H1 (cell line): ENCODE results near the gene ST6GALNAC4.

ENCODE experiments used
- CEBPB ChIP-seq: IDR thresholded peaks from 2 replicates; pipeline ENCODE4 v1.6.1; 2012; ENCODE audit warnings: low read depth, low read length
- CREB1 ChIP-seq: IDR thresholded peaks from 2 replicates; pipeline ENCODE4 v1.6.1; 2012; ENCODE audit warnings: inconsistent platforms
- NRF1 ChIP-seq: IDR thresholded peaks from 2 replicates; pipeline ENCODE4 v1.6.1; 2011; ENCODE audit warnings: mild to moderate bottlenecking, low read depth, low read length, improper control_type of control experiment
- POLR2A ChIP-seq, 2 experiments: IDR thresholded peaks; 1 replicate in 1 of 2; 2 replicates in 1 of 2; pipeline ENCODE4 v1.6.1; 2011; ENCODE audit warnings: low read depth in 2 of 2, low read length in 2 of 2, mild to moderate bottlenecking in 2 of 2; ENCODE audit errors: control extremely low read depth in 1 of 2
- POLR2AphosphoS5 ChIP-seq: IDR thresholded peaks from 2 replicates; pipeline ENCODE4 v1.6.1; 2011; ENCODE audit warnings: low read depth, low read length
- RXRA ChIP-seq: IDR thresholded peaks from 2 replicates; pipeline ENCODE4 v1.6.1; 2011; ENCODE audit warnings: low read depth, mild to moderate bottlenecking, low read length, moderate library complexity; ENCODE audit not compliant: insufficient read depth
- SIX5 ChIP-seq: IDR thresholded peaks from 2 replicates; pipeline ENCODE4 v1.6.1; 2011; ENCODE audit warnings: mild to moderate bottlenecking, low read depth, low read length
- TF ChIP-seq, protein P1 (sequence below), 3 experiments: IDR thresholded peaks; 1 replicate in 2 of 3; 2 replicates in 1 of 3; pipeline versions ENCODE4 v1.5.1 to v1.6.1; 2011; ENCODE audit warnings: low read length in 3 of 3, mild to moderate bottlenecking in 3 of 3, inconsistent platforms in 2 of 3, low read depth in 1 of 3, moderate library complexity in 1 of 3; ENCODE audit not compliant: insufficient read depth in 1 of 3; ENCODE audit errors: control extremely low read depth in 1 of 3
- TF ChIP-seq, protein P2 (sequence below): fragments of 300-600 bp; sonication (generic); IDR thresholded peaks from 2 replicates; pipeline ENCODE4 v1.7.1; 2012; ENCODE audit warnings: low read length, moderate library complexity, mild to moderate bottlenecking, inconsistent platforms; ENCODE audit not compliant: insufficient replicate concordance

DNA sequence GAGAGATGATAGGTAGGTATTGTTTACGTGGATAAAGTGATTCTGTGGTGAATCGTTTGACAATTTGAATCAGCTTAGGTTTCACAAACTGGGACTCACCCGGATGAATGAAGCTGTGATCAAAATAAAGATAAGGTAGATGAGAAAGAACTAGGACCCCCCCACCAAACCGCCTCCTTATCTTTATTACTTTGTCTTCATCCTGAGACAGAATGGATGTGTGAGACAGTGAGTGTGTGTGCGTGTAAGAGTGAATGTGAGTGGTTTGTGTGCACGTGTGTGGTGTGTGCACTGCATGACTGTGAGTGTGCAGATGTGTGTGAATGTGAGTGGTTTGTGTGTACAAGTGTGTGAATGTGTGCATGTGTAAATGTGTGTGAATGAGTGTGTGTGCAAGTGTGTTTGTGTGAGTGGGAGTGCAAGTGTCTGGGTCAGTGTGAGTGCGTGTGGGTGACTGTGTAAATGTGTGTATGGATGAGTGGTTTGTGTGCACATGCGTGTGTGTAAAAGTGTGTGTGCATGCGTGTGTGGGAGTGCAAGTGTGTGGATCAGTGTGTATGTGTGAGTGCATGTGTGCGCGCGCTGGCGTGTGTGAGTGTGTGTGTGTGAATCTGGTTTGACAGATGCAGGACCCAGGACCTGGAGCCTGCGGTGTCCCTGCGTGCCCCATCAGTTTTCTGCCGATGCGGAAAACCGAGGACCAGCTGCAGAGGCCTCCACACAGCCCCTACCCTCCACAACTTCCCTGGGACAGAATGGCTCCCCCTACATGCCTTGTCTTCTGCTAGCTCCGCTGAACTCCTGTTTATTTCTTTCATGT lies 51.0 kb downstream of the ST6GALNAC4 start:
- TF ChIP-seq POLR2AphosphoS5 (no peak), NRF1 (no peak), POLR2A (IDR thresholded peaks at IDR 0.05; ENCODE audit: control extremely low read depth in 1 of 2, low read depth in 2 of 2, low read length in 2 of 2) (no peak), CEBPB (no peak), RXRA (no peak), SIX5 (no peak), CREB1 (no peak)
- TF ChIP-seq, protein P1, sequence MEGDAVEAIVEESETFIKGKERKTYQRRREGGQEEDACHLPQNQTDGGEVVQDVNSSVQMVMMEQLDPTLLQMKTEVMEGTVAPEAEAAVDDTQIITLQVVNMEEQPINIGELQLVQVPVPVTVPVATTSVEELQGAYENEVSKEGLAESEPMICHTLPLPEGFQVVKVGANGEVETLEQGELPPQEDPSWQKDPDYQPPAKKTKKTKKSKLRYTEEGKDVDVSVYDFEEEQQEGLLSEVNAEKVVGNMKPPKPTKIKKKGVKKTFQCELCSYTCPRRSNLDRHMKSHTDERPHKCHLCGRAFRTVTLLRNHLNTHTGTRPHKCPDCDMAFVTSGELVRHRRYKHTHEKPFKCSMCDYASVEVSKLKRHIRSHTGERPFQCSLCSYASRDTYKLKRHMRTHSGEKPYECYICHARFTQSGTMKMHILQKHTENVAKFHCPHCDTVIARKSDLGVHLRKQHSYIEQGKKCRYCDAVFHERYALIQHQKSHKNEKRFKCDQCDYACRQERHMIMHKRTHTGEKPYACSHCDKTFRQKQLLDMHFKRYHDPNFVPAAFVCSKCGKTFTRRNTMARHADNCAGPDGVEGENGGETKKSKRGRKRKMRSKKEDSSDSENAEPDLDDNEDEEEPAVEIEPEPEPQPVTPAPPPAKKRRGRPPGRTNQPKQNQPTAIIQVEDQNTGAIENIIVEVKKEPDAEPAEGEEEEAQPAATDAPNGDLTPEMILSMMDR (IDR thresholded peaks at IDR 0.05; ENCODE audit: control extremely low read depth in 1 of 3, insufficient read depth in 1 of 3, low read depth in 1 of 3, low read length in 3 of 3), result no peak
- TF ChIP-seq, protein P2, sequence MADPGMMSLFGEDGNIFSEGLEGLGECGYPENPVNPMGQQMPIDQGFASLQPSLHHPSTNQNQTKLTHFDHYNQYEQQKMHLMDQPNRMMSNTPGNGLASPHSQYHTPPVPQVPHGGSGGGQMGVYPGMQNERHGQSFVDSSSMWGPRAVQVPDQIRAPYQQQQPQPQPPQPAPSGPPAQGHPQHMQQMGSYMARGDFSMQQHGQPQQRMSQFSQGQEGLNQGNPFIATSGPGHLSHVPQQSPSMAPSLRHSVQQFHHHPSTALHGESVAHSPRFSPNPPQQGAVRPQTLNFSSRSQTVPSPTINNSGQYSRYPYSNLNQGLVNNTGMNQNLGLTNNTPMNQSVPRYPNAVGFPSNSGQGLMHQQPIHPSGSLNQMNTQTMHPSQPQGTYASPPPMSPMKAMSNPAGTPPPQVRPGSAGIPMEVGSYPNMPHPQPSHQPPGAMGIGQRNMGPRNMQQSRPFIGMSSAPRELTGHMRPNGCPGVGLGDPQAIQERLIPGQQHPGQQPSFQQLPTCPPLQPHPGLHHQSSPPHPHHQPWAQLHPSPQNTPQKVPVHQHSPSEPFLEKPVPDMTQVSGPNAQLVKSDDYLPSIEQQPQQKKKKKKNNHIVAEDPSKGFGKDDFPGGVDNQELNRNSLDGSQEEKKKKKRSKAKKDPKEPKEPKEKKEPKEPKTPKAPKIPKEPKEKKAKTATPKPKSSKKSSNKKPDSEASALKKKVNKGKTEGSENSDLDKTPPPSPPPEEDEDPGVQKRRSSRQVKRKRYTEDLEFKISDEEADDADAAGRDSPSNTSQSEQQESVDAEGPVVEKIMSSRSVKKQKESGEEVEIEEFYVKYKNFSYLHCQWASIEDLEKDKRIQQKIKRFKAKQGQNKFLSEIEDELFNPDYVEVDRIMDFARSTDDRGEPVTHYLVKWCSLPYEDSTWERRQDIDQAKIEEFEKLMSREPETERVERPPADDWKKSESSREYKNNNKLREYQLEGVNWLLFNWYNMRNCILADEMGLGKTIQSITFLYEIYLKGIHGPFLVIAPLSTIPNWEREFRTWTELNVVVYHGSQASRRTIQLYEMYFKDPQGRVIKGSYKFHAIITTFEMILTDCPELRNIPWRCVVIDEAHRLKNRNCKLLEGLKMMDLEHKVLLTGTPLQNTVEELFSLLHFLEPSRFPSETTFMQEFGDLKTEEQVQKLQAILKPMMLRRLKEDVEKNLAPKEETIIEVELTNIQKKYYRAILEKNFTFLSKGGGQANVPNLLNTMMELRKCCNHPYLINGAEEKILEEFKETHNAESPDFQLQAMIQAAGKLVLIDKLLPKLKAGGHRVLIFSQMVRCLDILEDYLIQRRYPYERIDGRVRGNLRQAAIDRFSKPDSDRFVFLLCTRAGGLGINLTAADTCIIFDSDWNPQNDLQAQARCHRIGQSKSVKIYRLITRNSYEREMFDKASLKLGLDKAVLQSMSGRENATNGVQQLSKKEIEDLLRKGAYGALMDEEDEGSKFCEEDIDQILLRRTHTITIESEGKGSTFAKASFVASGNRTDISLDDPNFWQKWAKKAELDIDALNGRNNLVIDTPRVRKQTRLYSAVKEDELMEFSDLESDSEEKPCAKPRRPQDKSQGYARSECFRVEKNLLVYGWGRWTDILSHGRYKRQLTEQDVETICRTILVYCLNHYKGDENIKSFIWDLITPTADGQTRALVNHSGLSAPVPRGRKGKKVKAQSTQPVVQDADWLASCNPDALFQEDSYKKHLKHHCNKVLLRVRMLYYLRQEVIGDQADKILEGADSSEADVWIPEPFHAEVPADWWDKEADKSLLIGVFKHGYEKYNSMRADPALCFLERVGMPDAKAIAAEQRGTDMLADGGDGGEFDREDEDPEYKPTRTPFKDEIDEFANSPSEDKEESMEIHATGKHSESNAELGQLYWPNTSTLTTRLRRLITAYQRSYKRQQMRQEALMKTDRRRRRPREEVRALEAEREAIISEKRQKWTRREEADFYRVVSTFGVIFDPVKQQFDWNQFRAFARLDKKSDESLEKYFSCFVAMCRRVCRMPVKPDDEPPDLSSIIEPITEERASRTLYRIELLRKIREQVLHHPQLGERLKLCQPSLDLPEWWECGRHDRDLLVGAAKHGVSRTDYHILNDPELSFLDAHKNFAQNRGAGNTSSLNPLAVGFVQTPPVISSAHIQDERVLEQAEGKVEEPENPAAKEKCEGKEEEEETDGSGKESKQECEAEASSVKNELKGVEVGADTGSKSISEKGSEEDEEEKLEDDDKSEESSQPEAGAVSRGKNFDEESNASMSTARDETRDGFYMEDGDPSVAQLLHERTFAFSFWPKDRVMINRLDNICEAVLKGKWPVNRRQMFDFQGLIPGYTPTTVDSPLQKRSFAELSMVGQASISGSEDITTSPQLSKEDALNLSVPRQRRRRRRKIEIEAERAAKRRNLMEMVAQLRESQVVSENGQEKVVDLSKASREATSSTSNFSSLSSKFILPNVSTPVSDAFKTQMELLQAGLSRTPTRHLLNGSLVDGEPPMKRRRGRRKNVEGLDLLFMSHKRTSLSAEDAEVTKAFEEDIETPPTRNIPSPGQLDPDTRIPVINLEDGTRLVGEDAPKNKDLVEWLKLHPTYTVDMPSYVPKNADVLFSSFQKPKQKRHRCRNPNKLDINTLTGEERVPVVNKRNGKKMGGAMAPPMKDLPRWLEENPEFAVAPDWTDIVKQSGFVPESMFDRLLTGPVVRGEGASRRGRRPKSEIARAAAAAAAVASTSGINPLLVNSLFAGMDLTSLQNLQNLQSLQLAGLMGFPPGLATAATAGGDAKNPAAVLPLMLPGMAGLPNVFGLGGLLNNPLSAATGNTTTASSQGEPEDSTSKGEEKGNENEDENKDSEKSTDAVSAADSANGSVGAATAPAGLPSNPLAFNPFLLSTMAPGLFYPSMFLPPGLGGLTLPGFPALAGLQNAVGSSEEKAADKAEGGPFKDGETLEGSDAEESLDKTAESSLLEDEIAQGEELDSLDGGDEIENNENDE, result no peak
